ENCODE measurements around the gene RALGPS1.

RALGPS1 gene

GRCh38 chr9:127104581-127105311 is 190.2 kb downstream of the RALGPS1 start:
- H3K4me1 Mint-ChIP-seq, result no peaks in the 10 kb centered on the region
- H3K9me3 Mint-ChIP-seq, result no peaks in the 10 kb centered on the region
- DNase-seq (ENCODE audit: low spot score in 2 of 2) (no peak), ATAC-seq (replicated peaks; ENCODE audit: extremely low read depth, poor library complexity, severe bottlenecking) (no peak)
- no peak overlapping the region for H3K27ac Mint-ChIP-seq (ENCODE audit: low read depth)
- no peak overlapping the region for H3K4me3 Mint-ChIP-seq
- H3K36me3 Mint-ChIP-seq (ENCODE audit: insufficient read depth), result peaks cover 1% of the 10 kb centered on the region
- no peaks in the 10 kb centered on the region for H3K27me3 Mint-ChIP-seq

DNA sequence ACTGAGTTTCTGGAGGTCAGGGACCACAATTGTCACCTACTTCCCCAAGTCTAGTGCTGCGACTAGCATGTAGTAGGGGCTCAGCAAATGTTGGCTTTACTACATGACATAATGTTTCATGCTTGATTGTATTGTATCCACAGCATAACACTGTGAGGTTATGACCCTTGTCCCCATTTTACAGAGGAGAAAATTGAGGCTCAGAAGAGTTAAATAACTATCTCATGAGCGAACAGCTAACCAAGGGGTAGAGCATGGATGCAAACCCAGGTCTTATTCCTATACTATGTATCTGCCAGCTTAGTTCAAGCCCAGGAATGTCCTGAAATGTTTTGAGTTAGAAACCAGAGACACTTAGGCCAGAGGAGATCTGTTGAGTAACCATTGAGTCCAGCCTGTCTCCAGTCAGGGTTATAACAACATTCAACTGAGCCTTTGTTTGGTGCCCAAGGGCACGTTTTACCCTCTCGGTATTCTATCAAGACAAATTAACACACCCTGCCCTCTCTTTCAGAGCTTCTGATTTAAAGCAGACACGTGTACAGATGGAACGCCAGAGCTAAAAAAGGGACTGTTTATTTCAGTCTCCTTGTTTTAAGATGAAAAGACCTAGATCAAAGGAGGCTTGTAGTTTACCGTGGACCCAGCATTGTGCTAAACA is 191.4 kb downstream of the RALGPS1 start:
- Mint-ChIP-seq H3K9me3 (no peaks in the 10 kb centered on the region), H3K4me1 (peaks cover 8% of the 10 kb centered on the region), H3K27me3 (no peaks in the 10 kb centered on the region), H3K36me3 (ENCODE audit: insufficient read depth) (peaks cover 3% of the 10 kb centered on the region), H3K27ac (ENCODE audit: low read depth) (no peak overlapping the region), H3K4me3 (no peak overlapping the region)
- DNase-seq (ENCODE audit: low spot score in 2 of 2) (no peak), ATAC-seq (replicated peaks; ENCODE audit: extremely low read depth, poor library complexity, severe bottlenecking) (no peak)

DNA sequence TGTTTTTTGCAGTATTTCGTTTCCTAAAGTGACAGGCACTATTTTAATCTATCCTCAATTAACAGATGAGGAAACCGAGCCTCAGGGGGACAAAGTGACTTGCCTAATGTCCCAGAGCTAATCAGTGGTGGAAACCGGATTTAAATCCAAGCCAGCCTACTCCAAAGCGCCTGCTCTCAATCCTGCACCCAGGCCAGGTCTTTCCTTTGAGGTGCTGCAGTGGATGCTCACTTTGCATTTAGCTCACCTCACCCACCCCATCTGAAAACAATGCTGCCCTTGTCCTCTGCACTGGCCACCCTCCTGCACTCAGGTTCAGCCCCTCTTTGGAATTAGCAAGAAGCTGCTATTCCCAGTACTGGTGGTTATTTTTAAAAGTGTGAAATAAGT is 191.9 kb downstream of the RALGPS1 start:
- Mint-ChIP-seq H3K27me3 (no peaks in the 10 kb centered on the region), H3K9me3 (no peaks in the 10 kb centered on the region), H3K4me3 (no peak overlapping the region), H3K27ac (ENCODE audit: low read depth) (no peak overlapping the region), H3K4me1 (peaks cover 8% of the 10 kb centered on the region), H3K36me3 (ENCODE audit: insufficient read depth) (peaks cover 3% of the 10 kb centered on the region)
- DNase-seq (ENCODE audit: low spot score in 2 of 2), result no peak
- no peak for ATAC-seq (replicated peaks; ENCODE audit: extremely low read depth, poor library complexity, severe bottlenecking)

DNA sequence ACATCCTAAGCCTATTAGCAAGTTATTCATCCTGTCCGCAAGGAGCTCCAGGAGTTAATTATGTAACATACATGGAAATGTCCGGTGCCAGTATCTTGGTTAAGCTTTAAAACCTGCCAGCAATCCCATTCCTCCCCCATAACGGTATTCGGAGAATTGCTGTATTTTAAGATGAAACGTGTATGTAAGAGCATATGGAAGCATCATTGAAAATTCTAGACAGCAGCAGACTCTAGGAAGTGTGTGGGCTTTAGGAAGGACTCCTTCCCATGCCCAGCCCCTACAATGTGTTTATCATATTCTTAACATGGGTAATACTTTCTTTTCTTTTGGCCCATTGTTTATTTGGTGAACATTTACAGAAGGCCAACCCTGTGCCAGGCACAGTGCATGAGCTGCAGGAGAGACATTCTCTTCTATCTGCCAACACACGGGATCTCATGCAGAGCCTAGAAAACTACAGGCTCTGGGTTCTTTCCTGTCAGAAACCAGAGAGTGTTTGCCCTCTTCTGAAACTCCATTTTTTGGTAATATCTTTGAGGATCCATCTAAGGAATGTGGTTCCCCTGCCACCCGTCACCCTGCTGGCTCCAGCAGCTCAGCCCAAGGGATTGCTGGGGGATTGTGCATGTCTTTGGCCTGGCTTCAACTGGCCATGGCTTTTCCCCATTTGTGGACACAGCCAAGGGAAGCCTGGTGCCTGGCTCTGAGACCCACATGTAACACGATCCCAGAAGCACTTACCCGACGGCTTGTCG is 192.8 kb downstream of the RALGPS1 start:
- H3K4me1 Mint-ChIP-seq, result peaks cover 8% of the 10 kb centered on the region
- DNase-seq (ENCODE audit: low spot score in 2 of 2) (no peak), ATAC-seq (replicated peaks; ENCODE audit: extremely low read depth, poor library complexity, severe bottlenecking) (no peak)
- peaks cover 3% of the 10 kb centered on the region for H3K36me3 Mint-ChIP-seq (ENCODE audit: insufficient read depth)
- no peaks in the 10 kb centered on the region for H3K27me3 Mint-ChIP-seq
- H3K9me3 Mint-ChIP-seq, result no peaks in the 10 kb centered on the region
- no peak overlapping the region for H3K27ac Mint-ChIP-seq (ENCODE audit: low read depth)
- no peak overlapping the region for H3K4me3 Mint-ChIP-seq

DNA sequence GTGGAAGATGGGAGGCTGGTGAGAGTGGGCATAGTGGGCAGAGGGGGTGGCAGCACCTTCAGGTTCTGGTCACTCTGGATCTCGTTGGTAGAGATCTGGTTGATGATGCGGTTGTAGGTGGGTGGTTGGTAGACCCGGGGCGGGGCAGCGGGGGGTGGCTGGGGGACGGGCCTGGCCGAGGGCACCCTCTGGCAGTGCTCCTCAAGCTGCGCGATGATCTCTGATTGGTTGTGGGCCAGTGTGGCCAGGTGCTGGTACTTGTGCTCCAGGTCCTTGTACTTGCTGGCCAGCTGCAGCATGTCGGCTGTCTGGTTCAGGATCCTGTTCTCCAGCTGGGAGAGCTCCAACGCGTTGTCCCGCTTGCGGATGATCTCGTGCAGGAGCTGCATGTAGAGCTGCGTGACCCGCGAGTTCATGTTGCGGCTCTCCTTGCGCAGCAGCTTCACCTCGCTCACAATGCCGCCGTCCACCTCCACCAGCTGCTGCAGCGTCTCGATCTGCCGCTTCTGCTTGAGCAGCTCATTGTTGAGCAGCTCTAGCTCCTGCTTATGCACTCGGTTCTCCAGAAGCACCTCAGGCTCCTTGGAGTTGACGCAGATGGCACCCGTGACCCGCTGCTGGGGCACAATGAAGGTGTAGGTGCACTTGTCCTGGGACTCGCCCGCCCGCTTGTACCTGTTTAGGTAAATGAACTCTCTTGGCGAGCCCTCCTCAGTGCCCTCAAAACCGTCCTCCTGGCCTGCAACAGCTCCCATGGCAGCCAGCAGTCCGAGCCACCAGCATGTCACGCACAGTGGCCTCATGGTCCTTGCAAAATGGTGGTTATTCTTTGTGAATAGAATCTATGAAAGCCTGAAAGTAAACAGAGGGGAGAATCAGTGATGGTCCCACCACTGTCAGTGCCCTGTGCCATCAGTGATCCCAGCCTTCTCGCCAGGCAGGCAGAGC is 193.6 kb downstream of the RALGPS1 start:
- no peaks in the 10 kb centered on the region for H3K9me3 Mint-ChIP-seq
- ATAC-seq (replicated peaks; ENCODE audit: extremely low read depth, poor library complexity, severe bottlenecking) (no peak), DNase-seq (ENCODE audit: low spot score in 2 of 2) (no peak)
- peaks cover 8% of the 10 kb centered on the region for H3K4me1 Mint-ChIP-seq
- no peak overlapping the region for H3K27ac Mint-ChIP-seq (ENCODE audit: low read depth)
- no peaks in the 10 kb centered on the region for H3K27me3 Mint-ChIP-seq
- no peak overlapping the region for H3K4me3 Mint-ChIP-seq
- H3K36me3 Mint-ChIP-seq (ENCODE audit: insufficient read depth), result peaks cover 3% of the 10 kb centered on the region

GRCh38 chr9:127109212-127109711 is 194.7 kb downstream of the RALGPS1 start:
- Mint-ChIP-seq H3K27me3 (no peaks in the 10 kb centered on the region), H3K4me3 (no peak overlapping the region), H3K4me1 (peaks cover 8% of the 10 kb centered on the region), H3K27ac (ENCODE audit: low read depth) (no peak overlapping the region), H3K9me3 (no peaks in the 10 kb centered on the region), H3K36me3 (ENCODE audit: insufficient read depth) (peaks cover 3% of the 10 kb centered on the region)
- DNase-seq (ENCODE audit: low spot score in 2 of 2) (no peak), ATAC-seq (replicated peaks; ENCODE audit: extremely low read depth, poor library complexity, severe bottlenecking) (no peak)

DNA sequence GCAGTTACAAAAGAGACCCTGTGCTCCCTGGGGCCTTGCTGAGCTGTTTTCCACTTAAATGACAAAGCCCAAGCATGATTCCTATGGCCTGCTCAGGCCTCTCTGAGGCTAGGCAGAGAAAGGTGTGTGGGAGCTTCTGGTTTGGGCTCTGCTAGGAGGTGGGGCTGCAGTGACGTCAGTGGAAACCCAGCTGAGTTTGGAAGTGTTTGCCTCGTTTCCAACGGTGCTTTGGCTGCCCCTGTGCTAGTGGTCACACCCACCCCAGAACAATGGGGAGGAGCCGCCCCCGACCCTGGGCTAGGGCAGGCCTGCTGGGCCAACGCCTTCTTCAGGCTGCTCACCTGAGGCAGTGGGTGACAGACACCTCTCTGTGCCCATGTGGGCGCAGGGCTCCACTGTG is 197.5 kb downstream of the RALGPS1 start:
- H3K27ac Mint-ChIP-seq (ENCODE audit: low read depth), result no peak overlapping the region
- H3K4me3 Mint-ChIP-seq, result no peak overlapping the region
- peaks cover 20% of the 10 kb centered on the region for H3K4me1 Mint-ChIP-seq
- H3K27me3 Mint-ChIP-seq, result no peaks in the 10 kb centered on the region
- DNase-seq (ENCODE audit: low spot score in 2 of 2) (no peak), ATAC-seq (replicated peaks; ENCODE audit: extremely low read depth, poor library complexity, severe bottlenecking) (no peak)
- H3K9me3 Mint-ChIP-seq, result no peaks in the 10 kb centered on the region
- H3K36me3 Mint-ChIP-seq (ENCODE audit: insufficient read depth), result peaks cover 2% of the 10 kb centered on the region

DNA sequence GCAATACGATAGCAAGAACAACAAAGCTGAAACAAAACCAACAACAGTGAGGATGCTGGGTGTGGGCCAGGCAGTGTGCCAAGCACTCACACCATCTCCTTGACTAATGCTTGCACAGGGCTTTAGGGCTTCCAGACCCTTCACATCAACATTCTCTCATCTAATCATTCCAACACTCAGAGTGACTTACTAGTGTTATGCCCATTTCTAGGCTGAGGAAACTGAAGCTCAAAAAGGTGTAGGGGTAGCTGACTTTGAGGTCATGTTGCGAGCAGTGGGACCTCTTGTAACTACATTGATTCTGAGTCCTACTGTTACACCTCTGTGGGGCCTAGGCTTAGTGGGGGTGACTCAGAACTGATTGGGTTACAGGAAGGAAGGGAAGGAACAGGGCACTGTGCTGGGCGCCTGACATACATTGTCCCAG is 198.2 kb downstream of the RALGPS1 start:
- Mint-ChIP-seq H3K4me1 (peaks cover 23% of the 10 kb centered on the region), H3K36me3 (ENCODE audit: insufficient read depth) (peaks cover 2% of the 10 kb centered on the region), H3K27ac (ENCODE audit: low read depth) (no peak overlapping the region), H3K4me3 (no peak overlapping the region), H3K27me3 (no peaks in the 10 kb centered on the region), H3K9me3 (no peaks in the 10 kb centered on the region)
- DNase-seq (ENCODE audit: low spot score in 2 of 2) (no peak), ATAC-seq (replicated peaks; ENCODE audit: extremely low read depth, poor library complexity, severe bottlenecking) (no peak)

GRCh38 chr9:127113191-127113972 is 198.8 kb downstream of the RALGPS1 start:
- Mint-ChIP-seq H3K9me3 (no peaks in the 10 kb centered on the region), H3K27ac (ENCODE audit: low read depth) (no peak overlapping the region), H3K4me3 (no peak overlapping the region), H3K36me3 (ENCODE audit: insufficient read depth) (peaks cover 2% of the 10 kb centered on the region), H3K4me1 (peaks cover 23% of the 10 kb centered on the region), H3K27me3 (no peaks in the 10 kb centered on the region)
- ATAC-seq (replicated peaks; ENCODE audit: extremely low read depth, poor library complexity, severe bottlenecking) (no peak), DNase-seq (ENCODE audit: low spot score in 2 of 2) (no peak)

DNA sequence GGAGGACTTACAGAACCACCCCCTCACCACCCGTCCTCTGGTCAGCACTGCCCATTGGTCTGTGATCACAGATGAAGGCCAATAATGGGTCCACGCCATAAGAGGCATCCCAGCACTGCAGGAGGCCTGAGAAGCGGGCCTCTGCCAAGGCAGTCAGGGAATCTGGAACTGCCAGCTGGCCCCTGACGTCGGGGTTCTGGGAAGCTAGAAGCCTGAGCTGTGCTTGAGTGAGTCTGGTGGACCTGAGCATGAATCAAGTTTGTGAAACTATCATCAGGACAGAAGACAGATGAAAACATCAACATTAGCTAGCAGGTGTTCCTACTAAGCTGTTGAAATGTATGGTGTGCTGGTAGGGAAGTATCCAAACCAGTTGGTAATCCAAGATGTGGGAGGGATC is 200.0 kb downstream of the RALGPS1 start:
- Mint-ChIP-seq H3K36me3 (ENCODE audit: insufficient read depth) (peaks cover 2% of the 10 kb centered on the region), H3K27ac (ENCODE audit: low read depth) (no peak overlapping the region), H3K4me3 (no peak overlapping the region), H3K9me3 (no peaks in the 10 kb centered on the region), H3K4me1 (peaks cover 23% of the 10 kb centered on the region), H3K27me3 (peaks cover 2% of the 10 kb centered on the region)
- DNase-seq (ENCODE audit: low spot score in 2 of 2) (no peak), ATAC-seq (replicated peaks; ENCODE audit: extremely low read depth, poor library complexity, severe bottlenecking) (no peak)

GRCh38 chr9:127116088-127116726 is 201.6 kb downstream of the RALGPS1 start:
- peaks cover 15% of the 10 kb centered on the region for H3K4me1 Mint-ChIP-seq
- H3K9me3 Mint-ChIP-seq, result no peaks in the 10 kb centered on the region
- peaks cover 11% of the 10 kb centered on the region for H3K27me3 Mint-ChIP-seq
- H3K36me3 Mint-ChIP-seq (ENCODE audit: insufficient read depth), result no peaks in the 10 kb centered on the region
- H3K27ac Mint-ChIP-seq (ENCODE audit: low read depth), result no peak overlapping the region
- DNase-seq (ENCODE audit: low spot score in 2 of 2), result no peak
- no peak overlapping the region for H3K4me3 Mint-ChIP-seq
- no peak for ATAC-seq (replicated peaks; ENCODE audit: extremely low read depth, poor library complexity, severe bottlenecking)

All from central memory CD8-positive, alpha-beta T cell (primary cell).